ENCODE data around the gene ARID3C. TPM values are rescaled to one million over a fixed set of nuclear protein-coding genes. Genes with fewer than 3 reads are reported as not detected.

The ARID3C gene
- total and polyA plus RNA-seq, 2 donors (not counting 3 experiments of a cell fraction or from before 2014, with no cell fraction given): not detected

DNA sequence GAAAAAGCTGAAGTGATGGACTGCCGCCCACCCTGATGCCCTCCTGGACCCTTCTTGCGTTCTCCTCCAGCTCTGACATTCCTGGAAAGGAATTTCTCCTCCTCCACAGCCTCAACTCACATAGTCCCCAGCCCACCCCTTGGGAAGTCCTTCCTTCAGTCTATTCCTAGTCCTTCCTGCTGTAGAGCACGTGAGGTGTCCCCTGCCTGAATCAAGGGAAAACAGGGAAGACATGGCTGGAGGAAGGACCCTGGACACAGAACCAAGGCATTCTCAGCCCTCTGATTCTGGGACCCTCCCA lies 3.7 kb downstream of the ARID3C start:
- H2AFZ ChIP-seq (ENCODE audit: low read depth, low read length): no peak overlapping the region
- no peaks in the 10 kb centered on the region for H3K79me2 ChIP-seq (ENCODE audit: control insufficient read depth, insufficient read depth, low read length)
- H3K27ac ChIP-seq (ENCODE audit: insufficient read depth, low read depth, low read length): no peak overlapping the region
- no peak overlapping the region for H3K4me3 ChIP-seq (replicated peaks in 1 of 3; ENCODE audit: insufficient read depth in 1 of 3, low read depth in 1 of 3, low read length in 3 of 3)
- H3K9me3 ChIP-seq (replicated peaks; ENCODE audit: control insufficient read depth, insufficient read depth, low read length): no peaks in the 10 kb centered on the region
- H3K27me3 ChIP-seq (ENCODE audit: control insufficient read depth in 2 of 2, insufficient read depth in 2 of 2, low read length in 2 of 2): peaks cover 60 to 72% of the 10 kb centered on the region in 2 experiments
- no peak for TF ChIP-seq POLR2AphosphoS5 (IDR thresholded peaks at IDR 0.05; ENCODE audit: insufficient read depth, low read depth, low read length)
- no peak for TF ChIP-seq FOS (IDR thresholded peaks at IDR 0.05; ENCODE audit: borderline replicate concordance, insufficient read depth, low read length)
- TF ChIP-seq EZH2 (IDR thresholded peaks at IDR 0.05; ENCODE audit: borderline replicate concordance, low read depth, low read length, severe bottlenecking): no peak
- no peak for TF ChIP-seq GATA2 (IDR thresholded peaks at IDR 0.05; ENCODE audit: insufficient read depth, insufficient read length, low read depth, low read length)
- TF ChIP-seq JUN (IDR thresholded peaks at IDR 0.05; ENCODE audit: borderline replicate concordance, insufficient read depth, insufficient read length, low read depth): no peak
- TF ChIP-seq, protein P1, sequence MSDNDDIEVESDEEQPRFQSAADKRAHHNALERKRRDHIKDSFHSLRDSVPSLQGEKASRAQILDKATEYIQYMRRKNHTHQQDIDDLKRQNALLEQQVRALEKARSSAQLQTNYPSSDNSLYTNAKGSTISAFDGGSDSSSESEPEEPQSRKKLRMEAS (IDR thresholded peaks at IDR 0.05; ENCODE audit: insufficient read depth, insufficient read length): no peak
- no peak for TF ChIP-seq POLR2A (IDR thresholded peaks at IDR 0.05; ENCODE audit: low read depth, low read length)
- no peak for TF ChIP-seq MYC (IDR thresholded peaks at IDR 0.05; ENCODE audit: low read depth, low read length)
- TF ChIP-seq, protein P2, sequence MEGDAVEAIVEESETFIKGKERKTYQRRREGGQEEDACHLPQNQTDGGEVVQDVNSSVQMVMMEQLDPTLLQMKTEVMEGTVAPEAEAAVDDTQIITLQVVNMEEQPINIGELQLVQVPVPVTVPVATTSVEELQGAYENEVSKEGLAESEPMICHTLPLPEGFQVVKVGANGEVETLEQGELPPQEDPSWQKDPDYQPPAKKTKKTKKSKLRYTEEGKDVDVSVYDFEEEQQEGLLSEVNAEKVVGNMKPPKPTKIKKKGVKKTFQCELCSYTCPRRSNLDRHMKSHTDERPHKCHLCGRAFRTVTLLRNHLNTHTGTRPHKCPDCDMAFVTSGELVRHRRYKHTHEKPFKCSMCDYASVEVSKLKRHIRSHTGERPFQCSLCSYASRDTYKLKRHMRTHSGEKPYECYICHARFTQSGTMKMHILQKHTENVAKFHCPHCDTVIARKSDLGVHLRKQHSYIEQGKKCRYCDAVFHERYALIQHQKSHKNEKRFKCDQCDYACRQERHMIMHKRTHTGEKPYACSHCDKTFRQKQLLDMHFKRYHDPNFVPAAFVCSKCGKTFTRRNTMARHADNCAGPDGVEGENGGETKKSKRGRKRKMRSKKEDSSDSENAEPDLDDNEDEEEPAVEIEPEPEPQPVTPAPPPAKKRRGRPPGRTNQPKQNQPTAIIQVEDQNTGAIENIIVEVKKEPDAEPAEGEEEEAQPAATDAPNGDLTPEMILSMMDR (IDR thresholded peaks at IDR 0.05; ENCODE audit: extremely low read depth in 1 of 2, insufficient read depth in 1 of 2, low read depth in 1 of 2, low read length in 2 of 2): no peak
- ChIA-PET CTCF (interaction anchor here (1.4 to 1.9 kb wide), 3 partner anchors 9 to 21 kb away, joined by 4 to 14 read pairs (median 4); no protein-coding TSS in a partner anchor), POLR2A (no interaction called here)
- no peaks in the 10 kb centered on the region for H4K20me1 ChIP-seq (replicated peaks; ENCODE audit: control insufficient read depth, extremely low read depth, insufficient read depth, low read length)
- H3K9ac ChIP-seq (replicated peaks; ENCODE audit: extremely low read depth, insufficient read depth, low read length): no peak overlapping the region
- no peak for DNase-seq (ENCODE audit: low read depth, low spot score)
- dilution Hi-C loops (cut with MboI; ENCODE audit: extremely low pct_ligation_motif_present, low sequenced_read_pairs): no loop called here
- peaks cover 9% of the 10 kb centered on the region for H3K4me1 ChIP-seq (ENCODE audit: control insufficient read depth, extremely low read depth, insufficient read depth, low read length)
- intact Hi-C loops (cut with micrococcal nuclease): no loop called here
- BruUV-seq (replicated peaks): no TSS peak
- FAIRE-seq: no peak
- H3K36me3 ChIP-seq (ENCODE audit: control insufficient read depth in 2 of 2, extremely low read depth in 1 of 2, insufficient read depth in 2 of 2, low read length in 2 of 2): no peaks in the 10 kb centered on the region
- no peak overlapping the region for H3K4me2 ChIP-seq (ENCODE audit: insufficient read depth, low read length)
- H3K9me1 ChIP-seq (replicated peaks; ENCODE audit: control insufficient read depth, extremely low read depth, insufficient read depth, low read length): no peaks in the 10 kb centered on the region

Data from endothelial cell of umbilical vein (primary cell).